NCI-H1417 treated with DMSO at 0.1 percent for 48 hours (cell line): ENCODE measurements around the gene FAM83C.
A peak's percentile ranks its signal among the peaks of the same experiment; 100 is the strongest.
"Not testable (repeated sequence)": the region's sequence is repeated elsewhere in the genome, so short reads cannot be mapped to it uniquely, and the experiment has no call there.

Source experiments
- DNase-seq: peaks from one replicate; lab custom pipeline; 2025; lab: John Stamatoyannopoulos, UW

The FAM83C gene

GRCh38 chr20:35318502-35319157 is 26.4 kb upstream of the FAM83C start:
- DNase-seq = no peak

GRCh38 chr20:35317416-35318210 is 25.4 kb upstream of the FAM83C start:
- no peak for DNase-seq

DNA sequence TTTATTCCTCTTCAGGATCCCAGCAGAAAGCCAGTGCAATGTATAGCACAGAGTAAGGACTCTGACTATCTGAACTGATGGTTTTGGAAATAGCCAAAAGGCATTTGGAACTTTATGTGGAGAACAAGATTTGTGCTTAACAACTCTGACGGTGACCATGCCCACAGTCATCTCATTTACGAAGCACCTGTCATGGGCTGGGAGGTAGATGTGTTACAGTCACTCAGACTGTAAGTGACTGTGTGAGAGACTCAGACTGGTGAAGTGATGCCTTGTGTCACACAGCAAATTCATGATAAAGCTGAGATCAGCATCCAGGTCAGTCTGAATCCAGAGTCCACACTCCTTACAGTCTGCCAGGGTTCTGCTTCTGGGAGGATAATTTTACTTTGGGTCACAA is 23.9 kb upstream of the FAM83C start:
- no peak for DNase-seq

- not testable (repeated sequence) for DNase-seq
These were observed 23.4 kb upstream of the FAM83C start for GRCh38 chr20:35315632-35316020.

DNA sequence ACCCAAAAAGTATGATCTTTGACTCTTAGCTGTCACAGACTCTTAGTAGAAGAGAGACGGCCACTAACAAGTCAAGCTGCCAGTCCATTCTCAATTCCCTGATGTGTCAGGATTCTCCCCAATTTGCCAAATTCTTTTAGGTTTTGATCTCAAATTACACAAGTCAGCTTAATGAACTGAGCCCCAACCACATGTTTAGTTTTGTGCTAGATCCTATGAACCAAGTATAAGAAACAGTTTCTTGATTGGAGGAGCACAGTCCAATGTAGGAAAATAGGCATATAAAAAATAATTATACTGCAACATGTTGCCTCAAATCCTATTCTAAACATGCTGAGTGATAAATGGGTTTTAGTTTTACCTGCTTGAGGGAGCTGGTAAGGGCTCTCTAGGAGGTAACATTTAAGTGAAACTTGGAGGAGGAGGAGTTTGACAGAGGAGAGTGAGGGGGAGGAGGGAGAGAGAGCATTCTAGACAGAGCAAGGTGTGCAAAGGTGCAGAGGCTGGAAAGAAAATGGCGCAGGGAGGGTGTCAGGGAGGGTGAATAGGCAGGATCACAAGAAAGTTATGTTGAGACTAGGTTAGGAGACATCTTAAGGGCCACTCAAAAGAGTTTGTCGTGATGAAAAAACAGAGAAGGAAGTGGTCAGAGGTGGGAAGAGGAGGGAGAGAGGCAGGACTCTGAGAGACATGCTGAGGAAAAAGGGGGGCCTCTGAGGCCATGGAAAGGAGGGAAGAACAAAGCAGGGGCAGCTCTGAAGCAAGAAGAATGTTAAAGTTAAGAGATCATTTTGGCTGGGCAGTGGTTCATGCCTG is 22.8 kb upstream of the FAM83C start:
- DNase-seq = no peak

DNA sequence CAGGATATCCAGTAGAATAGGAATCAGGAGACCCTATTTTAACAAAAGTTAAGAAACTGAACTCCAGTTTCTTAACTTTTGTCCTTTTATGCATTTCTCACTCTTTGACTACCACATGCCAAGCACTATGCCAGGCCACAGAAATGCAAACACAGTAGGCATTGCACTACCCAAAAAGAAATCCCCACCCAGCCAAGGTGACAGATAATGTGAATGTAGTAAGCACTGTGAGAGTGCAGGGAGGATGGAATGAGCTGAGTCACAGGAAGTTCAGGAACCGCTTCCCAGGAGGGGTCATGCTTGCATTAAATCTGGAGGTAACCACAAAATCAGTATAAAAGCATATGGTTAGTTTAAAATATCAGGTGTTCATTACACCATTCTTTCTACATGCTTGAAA is 20.1 kb upstream of the FAM83C start:
- no peak for DNase-seq

GRCh38 chr20:35311822-35312221 is 19.6 kb upstream of the FAM83C start:
- DNase-seq = no peak

DNA sequence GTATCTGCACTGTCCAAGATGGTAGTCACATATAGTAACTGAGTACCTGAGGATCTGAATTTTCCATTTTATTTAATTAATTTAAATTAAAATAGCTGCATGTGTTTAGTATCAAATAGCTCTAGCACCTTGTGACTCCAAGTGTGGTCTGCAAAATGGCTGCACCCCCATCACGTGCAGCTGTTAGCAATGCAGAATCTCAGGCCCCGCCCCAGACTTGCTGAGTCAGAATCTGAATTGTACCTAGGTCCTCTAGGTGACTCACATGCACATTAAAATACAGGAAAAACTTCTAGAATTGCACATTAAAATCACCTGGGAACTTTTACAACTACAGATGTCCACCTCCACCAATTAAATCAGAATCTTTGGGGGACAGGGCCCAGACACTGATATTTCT is 19.2 kb upstream of the FAM83C start:
- no peak for DNase-seq

DNA sequence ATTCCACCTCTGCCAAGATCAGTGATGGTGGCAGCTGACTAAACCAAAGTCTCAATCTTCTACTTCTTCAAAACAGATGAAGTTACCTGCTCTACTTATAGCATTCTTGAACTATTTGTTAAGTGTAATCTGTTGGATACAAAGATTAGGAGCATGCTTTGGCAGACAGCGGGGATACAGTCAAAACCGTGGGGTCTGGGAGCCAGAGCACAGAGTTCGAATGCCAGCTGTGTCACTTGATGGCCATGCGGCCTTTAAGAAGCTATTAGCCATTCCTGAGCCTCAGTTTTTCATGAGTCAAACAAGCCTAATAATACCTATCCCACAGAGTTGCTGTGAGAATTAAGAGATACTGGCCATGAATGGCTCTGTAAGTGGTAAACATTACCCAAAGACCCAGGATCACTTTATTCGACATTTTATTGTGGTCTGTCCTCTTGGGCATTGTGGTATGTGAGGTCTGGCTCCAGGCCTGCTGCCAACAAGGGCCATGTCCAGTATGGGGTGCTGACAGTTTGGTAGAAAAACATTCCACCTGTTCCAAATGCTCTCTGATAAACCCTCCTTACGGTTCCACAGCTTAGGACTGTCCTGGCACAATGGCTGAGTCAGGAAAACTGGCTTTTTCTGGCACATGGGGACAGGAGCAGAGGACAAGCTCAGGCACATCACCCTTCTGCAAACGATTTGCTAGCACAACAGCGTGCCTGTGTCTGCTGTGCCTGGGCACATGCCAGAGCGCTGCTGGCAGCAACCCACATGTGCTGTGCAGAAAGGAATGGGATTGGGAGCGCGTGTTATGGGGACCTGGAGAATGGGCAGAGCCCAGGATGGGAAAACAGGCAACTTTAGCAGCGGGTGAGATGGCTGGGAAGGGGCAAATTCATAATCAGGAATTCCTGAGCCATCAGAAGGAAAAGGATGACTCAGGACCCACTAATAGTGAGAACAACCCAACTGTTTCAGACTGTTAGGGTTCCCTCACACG is 15.7 kb upstream of the FAM83C start:
- no peak for DNase-seq

DNA sequence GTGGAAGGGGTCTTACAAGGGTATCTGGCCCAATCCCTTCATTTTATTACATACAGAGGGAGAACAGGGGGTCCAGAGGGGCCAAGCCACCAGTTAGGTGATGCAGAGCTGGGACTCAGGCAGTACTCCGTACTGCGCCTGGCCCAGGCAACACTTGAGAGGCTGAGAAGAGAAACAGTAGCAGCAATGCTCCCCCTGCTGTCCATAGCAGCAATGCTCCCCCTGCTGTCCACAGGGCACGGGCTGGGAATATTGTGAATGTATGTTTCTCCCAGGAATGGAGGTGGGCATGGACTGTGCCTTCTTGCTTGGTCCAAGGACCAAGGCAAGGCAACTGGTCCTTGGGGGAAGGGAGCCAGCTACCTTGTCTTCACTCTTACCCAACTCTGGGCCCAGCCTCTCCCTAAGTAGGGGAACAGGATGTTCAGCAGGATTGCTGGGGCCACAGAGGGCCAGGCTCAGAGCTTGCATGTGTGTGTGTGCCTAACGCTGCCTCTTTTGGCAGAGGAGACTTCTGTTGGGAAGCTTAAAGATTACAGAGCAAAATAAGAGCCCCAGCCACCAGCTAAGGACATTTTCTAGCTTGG is 14.8 kb upstream of the FAM83C start:
- DNase-seq = no peak

GRCh38 chr20:35305682-35306556 is 13.7 kb upstream of the FAM83C start:
- DNase-seq = no peak

GRCh38 chr20:35304956-35305355 is 12.7 kb upstream of the FAM83C start:
- DNase-seq = no peak

GRCh38 chr20:35303735-35304491 is 11.7 kb upstream of the FAM83C start:
- DNase-seq = peak; percentile 37

DNA sequence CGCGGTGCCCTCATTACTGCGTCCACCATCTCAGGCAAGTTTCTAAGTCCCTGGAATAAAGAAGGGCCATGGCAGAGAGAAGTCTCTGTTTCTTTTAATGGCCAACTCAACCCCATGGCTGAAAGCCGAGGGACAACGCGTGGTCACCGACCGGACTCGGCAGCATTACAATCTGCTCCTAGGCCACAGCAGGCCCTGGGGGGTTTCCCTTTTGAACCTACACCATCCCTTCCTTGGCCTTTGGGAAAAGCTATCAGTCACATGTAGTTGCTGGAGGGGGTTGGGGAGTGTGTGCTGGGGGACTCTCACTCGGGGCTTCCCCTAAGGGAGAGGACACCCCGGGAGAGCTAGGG is 11.1 kb upstream of the FAM83C start:
- DNase-seq = no peak

GRCh38 chr20:35302421-35303335 is 10.5 kb upstream of the FAM83C start:
- peak; percentile 36 for DNase-seq

DNA sequence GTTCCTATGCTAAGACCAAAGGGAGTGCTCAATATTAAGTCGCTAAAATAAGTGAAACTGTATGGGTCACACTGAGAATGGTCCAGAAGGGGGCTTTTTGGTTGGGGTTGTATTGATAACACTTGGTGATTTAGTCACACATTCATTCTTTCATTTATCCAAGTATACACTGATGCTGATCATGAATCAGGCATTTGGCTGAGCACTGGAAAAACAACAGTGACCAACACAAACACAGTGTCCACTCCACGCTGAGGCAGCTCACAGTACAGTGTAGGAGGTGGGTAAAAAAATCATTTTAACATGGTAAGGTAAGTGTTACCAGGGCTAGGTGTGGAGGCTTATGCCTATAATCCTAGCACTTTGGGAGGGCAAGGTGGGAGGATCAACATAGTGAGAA is 9.2 kb upstream of the FAM83C start:
- DNase-seq = no peak

DNA sequence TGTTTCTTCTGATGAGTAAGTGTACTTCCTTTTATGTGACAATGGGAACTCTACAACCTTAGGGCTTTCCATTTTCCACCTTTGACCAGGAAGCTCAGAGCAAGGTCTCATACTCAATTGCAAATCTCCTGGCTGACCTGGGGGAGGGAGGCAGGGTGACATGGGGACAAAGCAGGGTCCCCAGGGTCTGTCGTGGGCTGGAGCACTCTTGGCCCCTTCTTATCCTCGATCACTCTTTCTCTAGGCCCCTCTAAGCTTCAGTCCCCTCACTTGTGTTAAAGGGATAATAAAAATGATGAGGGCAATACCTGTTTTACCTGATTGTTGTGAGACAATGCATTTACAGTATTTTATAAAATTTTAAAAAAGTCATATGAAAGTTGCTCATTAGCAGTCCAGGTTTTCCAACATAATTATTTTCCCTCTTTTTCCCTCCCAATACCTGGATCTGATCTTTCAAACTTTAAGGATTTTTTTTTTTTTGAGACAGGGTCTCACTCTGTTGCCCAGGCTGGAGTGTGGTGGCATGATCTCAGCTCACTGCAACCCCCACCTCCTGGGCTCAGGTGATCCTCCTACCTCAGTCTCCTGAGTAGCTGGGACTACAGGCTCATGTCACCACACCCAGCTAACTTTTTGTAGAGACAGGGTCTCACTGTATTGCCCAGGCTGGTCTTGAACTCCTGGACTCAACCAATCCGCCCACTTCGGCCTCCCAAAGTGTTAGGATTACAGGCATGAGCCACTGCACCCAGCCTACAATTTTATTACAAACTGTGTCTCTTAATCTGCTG is 8.4 kb upstream of the FAM83C start:
- DNase-seq = no peak

GRCh38 chr20:35299780-35300179 is 7.6 kb upstream of the FAM83C start:
- DNase-seq = no peak
